Endothelial cell of umbilical vein (primary cell): ENCODE results near the gene RNGTT. TPM values are rescaled to one million over a fixed set of nuclear protein-coding genes. Genes with fewer than 3 reads are reported as not detected.

Experiments used
- BruUV-seq: library from RNA; stranded (reverse); fragments of 400-500 nt; replicated peaks from 2 replicates; lab custom pipeline; 2021; lab: Mats Ljungman, UMichigan
- CTCF ChIA-PET: fragments of 300-600, 350-600 bp; sonication (Branson Sonifier 250); formaldehyde crosslinking; loops from one replicate; lab custom pipeline; 2021; ENCODE audit warnings: antibody characterized with exemption, inconsistent platforms; lab: Charles Lee
- POLR2A ChIA-PET: fragments of 300-600, 350-600 bp; sonication (Branson Sonifier 250); formaldehyde crosslinking; loops from one replicate; lab custom pipeline; 2021; ENCODE audit warnings: antibody characterized with exemption, inconsistent platforms; lab: Charles Lee
- DNase-seq: peaks from one replicate; pipeline ENCODE4 v3.0.0-alpha.2; 2011; ENCODE audit warnings: low read depth, low spot score
- FAIRE-seq: peaks from 2 replicates; lab custom pipeline; 2011; peaks lifted over from hg19 to GRCh38; lab: Jason Lieb, UNC
- H2AFZ ChIP-seq: 2 replicates; pipeline ENCODE4 v1.6.0; 2012; ENCODE audit warnings: low read depth, low read length, control low read depth, inconsistent platforms
- H3K27ac ChIP-seq: 2 replicates; pipeline ENCODE4 v1.5.1; 2011; ENCODE audit warnings: low read depth, mild to moderate bottlenecking, control low read depth, low read length, moderate library complexity; ENCODE audit not compliant: insufficient read depth
- H3K27me3 ChIP-seq, 2 experiments: 2 replicates each; pipeline versions ENCODE4 v1.6.0 to v1.6.1; 2011; ENCODE audit warnings: low read length in 2 of 2, mixed read lengths in 1 of 2; ENCODE audit not compliant: control insufficient read depth in 2 of 2, insufficient read depth in 2 of 2
- H3K36me3 ChIP-seq, 2 experiments: 2 replicates in 1 of 2; 3 replicates in 1 of 2; pipeline ENCODE4 v1.5.1; 2011; ENCODE audit warnings: low read length in 2 of 2, mild to moderate bottlenecking in 1 of 2, moderate library complexity in 1 of 2; ENCODE audit not compliant: control insufficient read depth in 2 of 2, insufficient read depth in 2 of 2; ENCODE audit errors: extremely low read depth in 1 of 2
- H3K4me1 ChIP-seq: 3 replicates; pipeline ENCODE4 v1.5.1; 2011; ENCODE audit warnings: mild to moderate bottlenecking, low read length; ENCODE audit not compliant: control insufficient read depth, insufficient read depth; ENCODE audit errors: extremely low read depth
- H3K4me2 ChIP-seq: 2 replicates; pipeline ENCODE4 v1.6.1; 2011; ENCODE audit warnings: low read length, control low read depth, mixed read lengths; ENCODE audit not compliant: insufficient read depth
- H3K4me3 ChIP-seq, 3 experiments: fragments of 200-600 bp in 1 of 3; sonication (generic), shearing (Covaris generic) in 1 of 3; replicated peaks in 1 of 3; 2 replicates each; pipeline ENCODE4 v1.5.1; 2011 to 2016; ENCODE audit warnings: control low read depth in 3 of 3, low read length in 3 of 3, mild to moderate bottlenecking in 2 of 3, inconsistent platforms in 1 of 3, low read depth in 1 of 3, moderate library complexity in 1 of 3; ENCODE audit not compliant: insufficient read depth in 1 of 3
- H3K79me2 ChIP-seq: 2 replicates; pipeline ENCODE4 v1.6.0; 2012; ENCODE audit warnings: low read length, inconsistent platforms; ENCODE audit not compliant: control insufficient read depth, insufficient read depth
- H3K9ac ChIP-seq: replicated peaks from 2 replicates; pipeline ENCODE3; 2011; ENCODE audit warnings: low read length, control low read depth; ENCODE audit not compliant: insufficient read depth; ENCODE audit errors: extremely low read depth
- H3K9me1 ChIP-seq: replicated peaks from 3 replicates; pipeline ENCODE4 v1.6.0; 2011; ENCODE audit warnings: mild to moderate bottlenecking, low read length; ENCODE audit not compliant: control insufficient read depth, insufficient read depth; ENCODE audit errors: extremely low read depth
- H3K9me3 ChIP-seq: replicated peaks from 2 replicates; pipeline ENCODE4 v1.5.1; 2012; ENCODE audit warnings: low read length, inconsistent platforms; ENCODE audit not compliant: control insufficient read depth, insufficient read depth
- H4K20me1 ChIP-seq: replicated peaks from 2 replicates; pipeline ENCODE3; 2011; ENCODE audit warnings: mild to moderate bottlenecking, low read length; ENCODE audit not compliant: control insufficient read depth, insufficient read depth; ENCODE audit errors: extremely low read depth
- CTCF ChIP-seq, 2 donors: IDR thresholded peaks; 1 replicate in 1 of 2; 2 replicates in 1 of 2; pipeline ENCODE4 v1.5.1; 2011; ENCODE audit warnings: low read length in 2 of 2, mild to moderate bottlenecking in 2 of 2, moderate library complexity in 2 of 2, control low read depth in 1 of 2, inconsistent platforms in 1 of 2, low read depth in 1 of 2; ENCODE audit not compliant: insufficient read depth in 1 of 2; ENCODE audit errors: extremely low read depth in 1 of 2
- EZH2 ChIP-seq: IDR thresholded peaks from 2 replicates; pipeline ENCODE4 v1.6.1; 2012; ENCODE audit warnings: borderline replicate concordance, low read depth, mild to moderate bottlenecking, moderate library complexity, low read length, inconsistent platforms; ENCODE audit not compliant: severe bottlenecking
- FOS ChIP-seq: IDR thresholded peaks from 2 replicates; pipeline ENCODE4 v1.6.1; 2011; ENCODE audit warnings: mild to moderate bottlenecking, low read length, moderate library complexity, borderline replicate concordance; ENCODE audit not compliant: insufficient read depth
- GATA2 ChIP-seq: IDR thresholded peaks from 2 replicates; pipeline ENCODE4 v1.7.0; 2011; ENCODE audit warnings: low read depth, mild to moderate bottlenecking, moderate library complexity, mixed read lengths, low read length; ENCODE audit not compliant: insufficient read length, insufficient read depth
- JUN ChIP-seq: IDR thresholded peaks from 2 replicates; pipeline ENCODE4 v1.6.1; 2011; ENCODE audit warnings: borderline replicate concordance, low read depth; ENCODE audit not compliant: insufficient read length, insufficient read depth
- MYC ChIP-seq: IDR thresholded peaks from one replicate; pipeline ENCODE4 v1.6.1; 2011; ENCODE audit warnings: mild to moderate bottlenecking, low read depth, low read length
- POLR2A ChIP-seq: IDR thresholded peaks from 2 replicates; pipeline ENCODE4 v1.6.1; 2012; ENCODE audit warnings: low read depth, mild to moderate bottlenecking, control low read depth, low read length
- POLR2AphosphoS5 ChIP-seq: IDR thresholded peaks from 2 replicates; pipeline ENCODE4 v1.6.1; 2012; ENCODE audit warnings: low read depth, mild to moderate bottlenecking, control low read depth, low read length, moderate library complexity; ENCODE audit not compliant: insufficient read depth
- dilution Hi-C: fragments of 300-500 bp; cut with MboI; formaldehyde crosslinking; loops from one replicate; pipeline ENCODE4 v1.15.0; 2019; ENCODE audit warnings: low sequenced_read_pairs; ENCODE audit not compliant: extremely low pct_ligation_motif_present
- intact Hi-C: fragments of 100-400 bp; cut with micrococcal nuclease; formaldehyde crosslinking; loops from one replicate; pipeline ENCODE4 v1.10.0; 2022
- polyA plus RNA-seq, 4 experiments: library from polyadenylated mRNA; depleted of rRNA in 3 of 4; stranded (reverse) in 3 of 4; unstranded in 1 of 4; fragments of >200 nt; gene quantifications; 2 replicates each; pipeline versions ENCODE4 v1.2.1 to v1.2.3, GENCODE V29; 2011 to 2012; ENCODE audit warnings: missing spikeins in 1 of 4
- total RNA-seq: library from RNA; stranded (reverse); gene quantifications from 2 replicates; pipeline ENCODE4 v1.2.3, GENCODE V29; 2021
- TF ChIP-seq, protein P1 (sequence below): IDR thresholded peaks from 2 replicates; pipeline ENCODE4 v1.6.1; 2011; ENCODE audit not compliant: insufficient read depth, insufficient read length

The RNGTT gene
- total and polyA plus RNA-seq, 2 donors (not counting 3 experiments of a cell fraction or from before 2014, with no cell fraction given) = 2.1 to 13.1 TPM

DNA sequence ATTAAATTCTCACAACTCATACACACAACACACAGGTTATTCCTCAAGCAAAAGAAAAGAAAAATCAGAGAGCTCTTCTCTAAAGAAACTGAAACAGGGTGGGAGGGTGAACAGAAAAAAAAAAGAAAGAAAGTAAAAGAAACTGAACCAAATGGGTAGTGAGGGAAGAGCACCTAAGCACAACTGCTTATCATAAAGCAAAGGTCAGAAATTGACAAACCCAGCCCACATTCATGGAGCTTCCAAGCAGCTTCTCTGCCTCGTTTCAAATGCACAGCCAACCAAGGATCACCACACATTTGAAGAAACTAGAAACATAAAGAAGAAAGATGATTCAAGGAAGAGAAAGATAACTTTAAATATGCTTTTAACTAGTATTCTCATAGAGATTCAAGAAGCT is 90.5 kb downstream of the RNGTT start:
- no peak overlapping the region for H3K4me3 ChIP-seq
- no peaks in the 10 kb centered on the region for H3K9me3 ChIP-seq
- H3K4me1 ChIP-seq = peaks cover 15% of the 10 kb centered on the region
- CTCF ChIA-PET = interaction anchor here (1.6 to 7.3 kb wide), 4 partner anchors 46 to 1041 kb away, joined by 6 to 152 read pairs (median 30); no protein-coding TSS in a partner anchor
- H3K27me3 ChIP-seq = no peaks in the 10 kb centered on the region
- H4K20me1 ChIP-seq = no peaks in the 10 kb centered on the region
- no peak for TF ChIP-seq JUN
- TF ChIP-seq POLR2A = no peak
- no TSS peak for BruUV-seq
- dilution Hi-C loops (no loop called here), intact Hi-C loops (loop anchor here (5.0 to 10.0 kb wide), 3 partner anchors 708 to 1481 kb away; partner anchors contain the start of genes AKIRIN2 and CNR1)
- DNase-seq (no peak), FAIRE-seq (no peak)
- POLR2A ChIA-PET = no interaction called here
- no peak overlapping the region for H3K27ac ChIP-seq
- H3K36me3 ChIP-seq = no peaks in the 10 kb centered on the region
- no peak overlapping the region for H3K4me2 ChIP-seq
- no peaks in the 10 kb centered on the region for H3K9me1 ChIP-seq
- H3K79me2 ChIP-seq = no peaks in the 10 kb centered on the region
- H3K9ac ChIP-seq = no peak overlapping the region
- no peak overlapping the region for H2AFZ ChIP-seq

- H3K9ac ChIP-seq = no peak overlapping the region
- no peaks in the 10 kb centered on the region for H3K27me3 ChIP-seq
- H4K20me1 ChIP-seq = no peaks in the 10 kb centered on the region
- intact Hi-C loops (loop anchor here (2.0 to 10.0 kb wide), 7 partner anchors 91 to 1805 kb away; partner anchors contain the start of genes AKIRIN2 and CNR1), dilution Hi-C loops (no loop called here)
- H3K27ac ChIP-seq = no peak overlapping the region
- no peak for FAIRE-seq
- ChIA-PET CTCF (interaction anchor here (0.7 to 7.3 kb wide), 38 partner anchors 9 to 1805 kb away, joined by 3 to 152 read pairs (median 6); no protein-coding TSS in a partner anchor), POLR2A (no interaction called here)
- H3K4me3 ChIP-seq = no peak overlapping the region
- DNase-seq = no peak
- TF ChIP-seq EZH2 (no peak), POLR2A (no peak), GATA2 (no peak), JUN (no peak), MYC (no peak), CTCF (IDR thresholded peaks at IDR 0.05; ENCODE audit: extremely low read depth in 1 of 2, insufficient read depth in 1 of 2, low read depth in 1 of 2, low read length in 2 of 2) (no peak), FOS (no peak), POLR2AphosphoS5 (no peak)
- TF ChIP-seq, protein P1, sequence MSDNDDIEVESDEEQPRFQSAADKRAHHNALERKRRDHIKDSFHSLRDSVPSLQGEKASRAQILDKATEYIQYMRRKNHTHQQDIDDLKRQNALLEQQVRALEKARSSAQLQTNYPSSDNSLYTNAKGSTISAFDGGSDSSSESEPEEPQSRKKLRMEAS = no peak
- no peaks in the 10 kb centered on the region for H3K9me1 ChIP-seq
- H3K4me1 ChIP-seq = peaks cover 18% of the 10 kb centered on the region
- no peaks in the 10 kb centered on the region for H3K79me2 ChIP-seq
- no peak overlapping the region for H3K4me2 ChIP-seq
- H3K9me3 ChIP-seq = no peaks in the 10 kb centered on the region
- H2AFZ ChIP-seq = no peak overlapping the region
- no peaks in the 10 kb centered on the region for H3K36me3 ChIP-seq
- BruUV-seq = no TSS peak
Measured at GRCh38 chr6:88871498-88871897, 91.9 kb downstream of the RNGTT start.
